Trophoblast cell (in vitro differentiated cells and primary cell): Measurements from ENCODE around the gene NELFA.
"Not testable (repeated sequence)": the region's sequence is repeated elsewhere in the genome, so short reads cannot be mapped to it uniquely, and the experiment has no call there.

ENCODE experiments used
- DNase-seq, 2 donors: peaks; one replicate each; pipeline ENCODE4 v3.0.0-alpha.2; 2016
- H2AFZ ChIP-seq: 2 replicates; pipeline ENCODE4 v1.6.1; 2013; ENCODE audit warnings: low read length, moderate library complexity, mild to moderate bottlenecking; ENCODE audit not compliant: insufficient read depth, poor library complexity
- H2AK5ac ChIP-seq: 2 replicates; pipeline ENCODE4 v1.6.1; 2013; ENCODE audit warnings: mild to moderate bottlenecking, low read length
- H2BK120ac ChIP-seq: 2 replicates; pipeline ENCODE4 v1.6.1; 2013; ENCODE audit warnings: low read length, mild to moderate bottlenecking, moderate library complexity; ENCODE audit not compliant: insufficient read depth, poor library complexity
- H2BK12ac ChIP-seq: 2 replicates; pipeline ENCODE4 v1.6.1; 2013; ENCODE audit warnings: mild to moderate bottlenecking, low read length, moderate library complexity
- H2BK5ac ChIP-seq: 2 replicates; pipeline ENCODE4 v1.6.1; 2013; ENCODE audit warnings: low read length, low read depth, moderate library complexity, mild to moderate bottlenecking; ENCODE audit not compliant: poor library complexity
- H3K14ac ChIP-seq: 2 replicates; pipeline ENCODE4 v1.6.1; 2013; ENCODE audit warnings: mild to moderate bottlenecking, low read length
- H3K18ac ChIP-seq: 2 replicates; pipeline ENCODE4 v1.6.1; 2013; ENCODE audit warnings: mild to moderate bottlenecking, low read length
- H3K23ac ChIP-seq: 2 replicates; pipeline ENCODE4 v1.6.1; 2013; ENCODE audit warnings: low read length
- H3K27ac ChIP-seq: 2 replicates; pipeline ENCODE4 v1.5.1; 2013; ENCODE audit warnings: low read depth, mild to moderate bottlenecking, inconsistent platforms, low read length, moderate library complexity
- H3K27me3 ChIP-seq: 2 replicates; pipeline ENCODE4 v1.6.1; 2013; ENCODE audit warnings: inconsistent platforms, mild to moderate bottlenecking, low read length, moderate library complexity; ENCODE audit not compliant: insufficient read depth
- H3K36me3 ChIP-seq, 2 experiments: 1 replicate in 1 of 2; 2 replicates in 1 of 2; pipeline ENCODE4 v1.6.1; 2013; ENCODE audit warnings: low read length in 2 of 2, mild to moderate bottlenecking in 2 of 2, moderate library complexity in 1 of 2; ENCODE audit not compliant: insufficient read depth in 2 of 2, control insufficient read depth in 1 of 2
- H3K4ac ChIP-seq: 2 replicates; pipeline ENCODE4 v1.6.1; 2013; ENCODE audit warnings: low read depth, mild to moderate bottlenecking, low read length, moderate library complexity
- H3K4me1 ChIP-seq, 2 experiments: 1 replicate in 1 of 2; 2 replicates in 1 of 2; pipeline ENCODE4 v1.6.1; 2013; ENCODE audit warnings: low read length in 2 of 2, mild to moderate bottlenecking in 2 of 2, moderate library complexity in 1 of 2; ENCODE audit not compliant: insufficient read depth in 2 of 2, control insufficient read depth in 1 of 2
- H3K4me2 ChIP-seq: 2 replicates; pipeline ENCODE4 v1.6.1; 2013; ENCODE audit warnings: inconsistent platforms, mild to moderate bottlenecking, low read length, moderate library complexity
- H3K4me3 ChIP-seq: 2 replicates; pipeline ENCODE4 v1.5.1; 2013; ENCODE audit warnings: mild to moderate bottlenecking, low read depth, low read length, inconsistent platforms
- H3K79me1 ChIP-seq: one replicate; pipeline ENCODE4 v1.6.1; 2013; ENCODE audit warnings: low read length
- H3K79me2 ChIP-seq: 2 replicates; pipeline ENCODE4 v1.6.1; 2013; ENCODE audit warnings: low read length, mild to moderate bottlenecking; ENCODE audit not compliant: control insufficient read depth, insufficient read depth, poor library complexity
- H3K9ac ChIP-seq: 2 replicates; pipeline ENCODE4 v1.6.1; 2013; ENCODE audit warnings: mild to moderate bottlenecking, low read length
- H3K9me3 ChIP-seq: 2 replicates; pipeline ENCODE4 v1.6.1; 2013; ENCODE audit warnings: low read depth, mild to moderate bottlenecking, control low read depth, inconsistent platforms, low read length; ENCODE audit not compliant: insufficient read depth
- H4K12ac ChIP-seq: 2 replicates; pipeline ENCODE4 v1.6.1; 2013; ENCODE audit warnings: low read depth, mild to moderate bottlenecking, low read length, moderate library complexity
- H4K8ac ChIP-seq: 2 replicates; pipeline ENCODE4 v1.6.1; 2013; ENCODE audit warnings: low read depth, mild to moderate bottlenecking, low read length, moderate library complexity
- H4K91ac ChIP-seq: one replicate; pipeline ENCODE4 v1.6.1; 2013; ENCODE audit warnings: low read depth, mild to moderate bottlenecking, low read length, moderate library complexity
- WGBS: extraction: QIAGEN DNeasy Blood & Tissue Kit; methylation state at CpG from one replicate; pipeline ENCODE4 v1.1.7; 2013; ENCODE audit warnings: missing lambda C conversion rate; ENCODE audit not compliant: insufficient read length, insufficient coverage; ENCODE audit errors: extremely low coverage; 5-methylcytosine and 5-hydroxymethylcytosine counted together

NELFA gene

GRCh38 chr4:2021358-2022018 is 12.7 kb upstream of the NELFA start:
- not testable (repeated sequence) for H4K8ac ChIP-seq, H3K9me3 ChIP-seq, H4K12ac ChIP-seq, H3K23ac ChIP-seq, H3K14ac ChIP-seq, H3K27me3 ChIP-seq, H2BK5ac ChIP-seq, H3K79me1 ChIP-seq, H2BK120ac ChIP-seq, H3K4me1 ChIP-seq, H3K4me3 ChIP-seq, H3K9ac ChIP-seq, H3K27ac ChIP-seq, H2AFZ ChIP-seq, H3K4me2 ChIP-seq, H3K79me2 ChIP-seq, H2AK5ac ChIP-seq, H3K4ac ChIP-seq, H3K36me3 ChIP-seq, H4K91ac ChIP-seq, H2BK12ac ChIP-seq, H3K18ac ChIP-seq
- no CpG with 5 or more reads among the region's 15 CpGs for WGBS
- DNase-seq, result peak in 1 of 2 donors; percentile 26

- Histone ChIP-seq H2BK120ac (no peak overlapping the region), H3K36me3 (no peaks in the 10 kb centered on the region), H3K79me1 (no peaks in the 10 kb centered on the region), H4K12ac (no peak overlapping the region), H3K14ac (no peak overlapping the region), H3K4me1 (peaks cover 0 to under 1% of the 10 kb centered on the region in 2 experiments), H4K91ac (no peak overlapping the region), H2BK12ac (no peak overlapping the region), H2BK5ac (no peak overlapping the region), H3K23ac (no peak overlapping the region), H4K8ac (no peak overlapping the region), H3K4me2 (no peak overlapping the region), H2AFZ (no peak overlapping the region), H3K4ac (no peak overlapping the region), H3K18ac (no peak overlapping the region), H3K27ac (no peak overlapping the region), H3K9ac (no peak overlapping the region), H2AK5ac (no peak overlapping the region), H3K4me3 (no peak overlapping the region), H3K9me3 (no peaks in the 10 kb centered on the region), H3K79me2 (no peaks in the 10 kb centered on the region), H3K27me3 (peaks cover 3% of the 10 kb centered on the region)
- no peak for DNase-seq
- WGBS, result no CpG with 5 or more reads among the region's 4 CpGs
Observed at GRCh38 chr4:2015008-2015407, 6.2 kb upstream of the NELFA start.

- no peak overlapping the region for H3K4me2 ChIP-seq
- H2AFZ ChIP-seq, result no peak overlapping the region
- H3K27me3 ChIP-seq, result peaks cover 3% of the 10 kb centered on the region
Observed at GRCh38 chr4:2011583-2011982, 2.8 kb upstream of the NELFA start.

GRCh38 chr4:2009651-2010233 is 968 bp upstream of the NELFA start:
- Histone ChIP-seq H3K23ac (no peak overlapping the region), H3K9me3 (no peaks in the 10 kb centered on the region), H3K79me1 (peaks cover 5% of the 10 kb centered on the region), H3K4me3 (peak overlapping the region; percentile 93), H2AFZ (peak overlapping the region; percentile 99), H4K8ac (peak overlapping the region; percentile 73), H3K9ac (no peak overlapping the region), H4K12ac (peak overlapping the region; percentile 7), H2AK5ac (no peak overlapping the region), H3K18ac (peak overlapping the region; percentile 47), H3K4me2 (peak overlapping the region; percentile 98), H3K79me2 (peaks cover 14% of the 10 kb centered on the region), H3K36me3 (peaks cover 5 to 7% of the 10 kb centered on the region in 2 experiments), H2BK5ac (no peak overlapping the region), H2BK12ac (no peak overlapping the region), H3K4me1 (peaks cover 7 to 8% of the 10 kb centered on the region in 2 experiments), H2BK120ac (no peak overlapping the region), H4K91ac (no peak overlapping the region), H3K27ac (peak overlapping the region; percentile 93), H3K4ac (no peak overlapping the region), H3K14ac (peak overlapping the region; percentile 29), H3K27me3 (peaks cover 3% of the 10 kb centered on the region)
- no CpG with 5 or more reads among the region's 23 CpGs for WGBS
- peak; percentile 34 to 60 for DNase-seq

More at GRCh38 chr4:2011583-2011982, 2.8 kb upstream of the NELFA start:
- no peak overlapping the region for H3K18ac ChIP-seq
- no peak overlapping the region for H3K14ac ChIP-seq
- no peak overlapping the region for H4K91ac ChIP-seq
- H3K23ac ChIP-seq, result no peak overlapping the region
- peak in 1 of 2 donors; percentile 22 for DNase-seq
- no peak overlapping the region for H2AK5ac ChIP-seq
- H3K4ac ChIP-seq, result no peak overlapping the region
- no CpG with 5 or more reads among the region's 3 CpGs for WGBS
- H3K36me3 ChIP-seq, result peaks cover 0 to 2% of the 10 kb centered on the region in 2 experiments
- no peak overlapping the region for H3K4me3 ChIP-seq
- no peak overlapping the region for H4K8ac ChIP-seq
- H3K27ac ChIP-seq, result no peak overlapping the region
- no peak overlapping the region for H2BK120ac ChIP-seq
- peaks cover 7 to 8% of the 10 kb centered on the region in 2 experiments for H3K4me1 ChIP-seq
- peaks cover 5% of the 10 kb centered on the region for H3K79me1 ChIP-seq
- H3K9ac ChIP-seq, result no peak overlapping the region
- H4K12ac ChIP-seq, result no peak overlapping the region
- no peaks in the 10 kb centered on the region for H3K9me3 ChIP-seq
- no peak overlapping the region for H2BK5ac ChIP-seq
- H3K79me2 ChIP-seq, result peaks cover 12% of the 10 kb centered on the region
- H2BK12ac ChIP-seq, result no peak overlapping the region
